ENCODE results near the gene AFDN.

Gene AFDN

DNA sequence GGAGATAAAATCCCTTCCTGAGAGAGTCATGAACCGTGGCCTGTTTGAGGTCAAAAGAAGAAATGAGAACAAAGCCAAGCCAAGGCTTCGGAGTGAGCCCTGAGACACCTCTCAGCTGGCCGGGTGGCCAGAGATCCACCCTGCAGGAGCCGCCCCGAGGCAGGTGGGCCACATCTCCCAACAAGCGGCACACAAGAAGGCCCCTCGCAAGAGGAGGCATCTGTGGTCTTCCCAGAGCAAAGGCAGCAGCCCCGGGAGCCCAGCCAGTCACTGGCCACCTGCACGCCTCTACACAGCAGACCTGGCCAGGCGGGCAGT lies 30.9 kb upstream of the AFDN start:
- DNase-seq (ENCODE audit: low read depth in 1 of 2, low spot score in 1 of 2): no peak

- no peak for DNase-seq (ENCODE audit: low read depth in 1 of 2, low spot score in 1 of 2)
Observed at GRCh38 chr6:167796192-167796981, 30.3 kb upstream of the AFDN start.

GRCh38 chr6:167797011-167797471 lies 29.7 kb upstream of the AFDN start:
- DNase-seq (ENCODE audit: low read depth in 1 of 2, low spot score in 1 of 2): no peak

- DNase-seq (ENCODE audit: low read depth in 1 of 2, low spot score in 1 of 2): no peak
Observed at GRCh38 chr6:167797476-167798265, 29.0 kb upstream of the AFDN start.

GRCh38 chr6:167798453-167798852 lies 28.3 kb upstream of the AFDN start:
- DNase-seq (ENCODE audit: low read depth in 1 of 2, low spot score in 1 of 2): no peak

DNA sequence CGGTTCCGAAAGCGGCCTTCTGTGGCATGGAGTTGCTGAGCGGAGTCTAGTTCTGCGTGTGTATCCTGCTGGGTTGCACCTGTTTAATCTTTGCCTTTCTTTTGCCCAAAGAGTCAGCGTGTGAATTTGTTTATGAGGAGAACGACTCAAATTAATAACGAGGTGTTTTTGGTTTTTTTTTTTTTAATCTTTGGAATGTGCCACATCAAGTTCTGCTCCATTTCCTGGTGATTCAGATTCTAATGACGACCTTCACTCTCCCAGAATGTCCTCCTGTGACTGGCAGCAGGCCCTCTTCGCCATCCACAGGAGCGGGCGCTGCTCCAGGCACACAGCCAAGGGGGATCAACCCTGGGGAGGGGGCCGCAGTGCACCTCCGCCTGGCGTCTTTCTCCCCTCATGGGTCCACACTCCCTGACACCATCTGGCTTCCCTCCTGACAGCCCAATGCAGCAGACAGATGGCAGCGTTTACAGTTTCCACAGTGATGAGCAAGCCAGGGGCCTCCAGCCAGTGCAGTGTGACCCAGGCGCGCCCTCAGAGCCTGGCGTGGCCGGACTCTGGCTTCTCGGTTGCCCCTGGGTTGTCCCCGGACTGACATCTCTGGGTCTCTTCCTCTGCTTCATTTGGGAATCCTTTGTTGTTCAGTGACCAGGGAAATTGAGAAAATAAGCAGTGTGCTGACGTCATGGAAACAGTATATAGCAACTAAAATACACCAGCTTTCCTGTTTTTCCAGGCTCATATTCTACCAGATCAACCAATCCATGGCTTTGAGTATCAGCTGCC lies 27.5 kb upstream of the AFDN start:
- DNase-seq (ENCODE audit: low read depth in 1 of 2, low spot score in 1 of 2): no peak

GRCh38 chr6:167800549-167800948 lies 26.2 kb upstream of the AFDN start:
- DNase-seq (ENCODE audit: low read depth in 1 of 2, low spot score in 1 of 2): no peak

GRCh38 chr6:167801263-167801662 lies 25.4 kb upstream of the AFDN start:
- DNase-seq (ENCODE audit: low read depth in 1 of 2, low spot score in 1 of 2): no peak

DNA sequence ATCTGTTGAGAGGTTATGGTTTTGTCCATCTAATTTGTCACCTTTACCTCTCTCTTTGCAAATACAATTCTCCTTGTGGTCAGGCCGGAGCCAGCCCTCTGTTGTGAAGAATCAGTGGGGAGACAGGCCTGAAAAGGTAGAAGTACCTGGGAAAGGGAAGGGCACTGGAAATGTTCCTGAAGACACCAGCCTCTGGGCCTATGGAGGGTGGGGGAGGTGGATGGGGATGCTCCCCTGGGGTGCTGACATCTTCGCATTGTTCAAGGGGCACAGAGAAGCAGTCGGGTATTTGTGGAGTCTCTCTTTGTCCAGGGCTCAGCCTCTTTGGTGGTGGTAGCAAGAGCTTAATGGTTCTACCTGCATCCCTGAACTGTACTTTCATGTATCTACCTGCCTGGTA lies 24.4 kb upstream of the AFDN start:
- DNase-seq (ENCODE audit: low read depth in 1 of 2, low spot score in 1 of 2): no peak

DNA sequence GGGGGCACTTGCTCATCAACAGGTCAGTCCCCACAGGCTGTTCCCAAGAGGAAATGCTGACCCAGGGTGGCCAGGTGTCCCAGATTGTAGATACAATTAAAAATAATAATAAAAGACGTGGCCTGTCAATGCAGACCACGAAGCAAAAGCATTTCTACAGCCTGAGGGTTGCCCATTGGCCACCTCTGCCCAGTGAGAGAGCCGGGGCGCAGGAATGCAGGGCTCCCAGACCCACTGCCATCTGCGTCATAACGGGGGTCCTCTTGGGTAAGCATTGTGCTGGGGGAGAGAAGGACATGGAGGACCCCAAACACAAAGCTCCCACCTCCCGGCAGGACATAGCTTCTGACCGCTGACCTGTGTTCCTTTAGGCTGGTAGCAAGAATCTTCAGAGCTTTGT lies 22.9 kb upstream of the AFDN start:
- no peak for DNase-seq (ENCODE audit: low read depth in 1 of 2, low spot score in 1 of 2)

DNA sequence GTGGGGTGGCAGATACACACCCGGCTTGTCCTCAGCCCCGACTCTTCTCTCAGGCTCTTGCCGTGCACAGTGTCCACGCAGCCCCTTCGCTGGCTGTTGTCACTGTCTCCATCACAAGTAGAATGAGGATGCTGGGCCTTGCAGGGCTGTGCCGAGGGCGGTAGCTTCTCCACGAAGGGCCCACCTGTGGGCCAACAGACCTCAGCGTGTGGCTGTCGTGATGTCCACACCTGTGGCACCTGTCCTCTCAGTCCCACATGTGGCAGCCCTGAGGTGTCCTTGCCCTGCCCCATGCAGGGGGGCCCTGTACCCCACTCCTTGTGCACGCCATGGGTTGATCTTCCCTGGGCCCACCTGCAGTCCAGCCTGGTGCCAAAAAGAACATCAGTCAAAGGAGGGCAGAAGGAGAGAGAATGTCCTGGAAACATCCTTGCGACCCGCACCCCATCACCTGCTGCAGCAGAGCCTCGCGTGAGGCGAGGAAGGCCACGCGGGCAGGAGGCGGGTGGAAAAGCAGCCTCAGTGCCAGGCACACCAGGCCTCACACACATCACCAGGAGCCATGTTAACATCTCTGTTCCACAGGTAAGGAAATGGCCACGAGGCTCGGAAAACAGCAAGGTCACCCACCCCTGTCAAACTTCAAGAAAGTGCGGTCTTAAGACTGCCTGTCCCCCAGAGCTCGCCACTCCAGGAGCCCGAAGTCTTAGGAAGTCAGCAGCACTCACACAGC lies 22.3 kb upstream of the AFDN start:
- DNase-seq (ENCODE audit: low read depth in 1 of 2, low spot score in 1 of 2): no peak

DNA sequence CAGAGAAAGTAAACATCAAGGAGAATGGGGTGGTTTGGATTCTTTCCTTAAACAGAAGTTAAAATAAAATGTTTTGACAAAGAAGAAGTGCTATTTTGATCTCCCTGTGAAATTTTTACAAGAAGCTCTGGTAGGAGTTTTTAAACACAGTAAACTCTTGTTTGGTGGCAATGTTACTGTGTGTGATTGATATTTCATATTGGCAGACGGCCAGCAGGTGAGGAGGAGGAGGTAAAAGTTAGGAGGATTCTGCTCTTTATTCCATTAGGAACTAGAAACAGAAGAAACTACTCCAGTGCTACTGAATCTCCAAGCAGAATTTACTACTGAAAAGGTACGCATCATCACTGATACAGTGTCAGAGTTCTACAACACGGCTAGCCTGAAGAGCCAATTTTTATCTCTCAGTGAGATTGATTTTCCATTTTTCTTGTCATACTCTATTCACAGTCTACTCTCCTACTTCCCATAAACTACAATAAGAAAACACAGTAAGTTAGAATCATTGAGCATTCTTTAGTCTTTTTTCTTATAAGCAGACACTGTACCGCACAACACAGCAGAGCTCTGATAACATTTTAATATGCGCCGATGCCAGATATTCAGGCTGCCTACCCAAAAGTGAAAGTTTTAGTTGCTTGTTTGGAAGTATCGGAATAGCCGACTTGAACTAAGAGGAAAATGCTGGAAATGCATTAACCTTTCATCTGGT lies 21.2 kb upstream of the AFDN start:
- DNase-seq (ENCODE audit: low read depth in 1 of 2, low spot score in 1 of 2): no peak

- no peak for DNase-seq (ENCODE audit: low read depth in 1 of 2, low spot score in 1 of 2)
Observed at GRCh38 chr6:167806061-167806700, 20.5 kb upstream of the AFDN start.

DNA sequence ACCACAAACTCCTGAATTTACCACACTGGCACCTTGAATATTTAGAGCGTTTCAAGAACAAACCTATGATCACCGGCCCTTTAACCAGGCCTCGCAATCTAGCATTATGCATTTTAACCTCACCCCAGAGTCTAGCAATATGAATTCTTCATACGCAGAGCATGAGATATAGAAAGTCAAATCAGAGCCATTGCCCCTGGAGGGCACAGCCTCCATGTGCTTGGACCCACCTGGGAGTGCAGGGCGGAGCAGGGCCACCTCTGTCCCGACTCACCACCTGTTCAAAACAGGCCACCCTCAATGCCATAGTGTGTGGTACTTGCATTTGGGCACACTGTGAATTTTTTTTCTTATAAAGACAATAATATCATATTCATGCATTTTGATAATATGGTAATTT lies 19.5 kb upstream of the AFDN start:
- no peak for DNase-seq (ENCODE audit: low read depth in 1 of 2, low spot score in 1 of 2)

DNA sequence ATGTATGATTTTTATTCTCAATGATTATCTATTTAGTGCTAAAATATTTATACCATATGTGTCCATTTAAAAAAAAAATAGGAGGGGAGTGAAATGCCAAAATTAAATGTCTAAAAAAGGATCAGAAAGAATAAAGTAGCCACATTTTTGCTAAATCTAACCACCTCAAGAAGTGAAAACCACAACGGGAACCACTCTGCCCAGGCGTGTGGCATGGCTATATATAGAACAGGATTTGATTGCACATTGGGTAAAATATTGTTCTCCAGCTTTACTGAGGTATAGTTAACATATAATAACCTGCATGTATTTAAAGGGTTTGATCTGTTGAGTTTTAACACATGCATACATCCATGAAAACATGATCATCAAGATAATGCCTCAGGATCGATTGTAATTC lies 19.0 kb upstream of the AFDN start:
- no peak for DNase-seq (ENCODE audit: low read depth in 1 of 2, low spot score in 1 of 2)

DNA sequence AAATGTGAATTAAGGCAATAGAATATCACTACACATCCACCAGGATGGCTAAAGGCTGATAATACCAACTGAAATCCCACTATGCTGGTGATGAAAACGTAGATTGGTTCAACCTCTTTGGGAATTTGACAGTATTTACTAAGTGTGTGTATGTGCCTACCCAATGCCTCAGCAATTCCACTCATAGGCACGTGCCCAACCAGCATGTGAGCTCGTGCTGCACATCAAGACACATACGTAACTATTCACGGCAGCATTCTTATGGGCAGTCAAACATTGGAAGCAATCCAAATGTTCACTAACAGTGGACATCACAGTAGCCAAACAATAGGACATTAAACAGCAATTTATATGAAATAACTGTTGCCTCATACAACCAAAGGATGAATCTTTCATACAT lies 15.7 kb upstream of the AFDN start:
- no peak for DNase-seq (ENCODE audit: low read depth in 1 of 2, low spot score in 1 of 2)

GRCh38 chr6:167811442-167812087 lies 15.1 kb upstream of the AFDN start:
- DNase-seq (ENCODE audit: low read depth in 1 of 2, low spot score in 1 of 2): no peak

DNA sequence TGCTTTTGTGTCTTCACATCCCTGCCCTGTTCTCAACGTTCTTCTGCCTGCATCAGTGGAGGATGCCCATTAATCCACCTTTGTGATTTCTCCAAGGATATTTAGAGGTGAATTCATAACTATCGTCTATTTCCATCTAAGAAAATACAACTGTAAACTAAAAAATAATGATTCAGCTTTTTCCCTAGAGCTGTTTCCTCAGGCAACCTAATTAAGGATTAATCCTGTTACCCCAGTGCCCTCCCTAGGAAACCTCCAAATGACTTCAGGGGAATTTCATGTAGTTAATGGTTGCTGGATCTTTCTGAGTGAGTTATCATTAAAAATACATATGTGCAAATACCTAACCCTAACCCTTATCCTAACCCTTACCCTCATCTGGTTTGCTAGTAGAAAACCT lies 14.6 kb upstream of the AFDN start:
- DNase-seq (ENCODE audit: low read depth in 1 of 2, low spot score in 1 of 2): no peak

- no peak for DNase-seq (ENCODE audit: low read depth in 1 of 2, low spot score in 1 of 2)
Observed at GRCh38 chr6:167815296-167815980, 11.3 kb upstream of the AFDN start.
